WTC11 (cell line): ENCODE results near the gene PSMG4. TPM values are rescaled to one million over a fixed set of nuclear protein-coding genes. Genes with fewer than 3 reads are reported as not detected.

Experiments used
- total RNA-seq: library from RNA; stranded (reverse); gene quantifications from 3 replicates; pipeline ENCODE4 v1.2.3, GENCODE V29; 2021

The PSMG4 gene
- total RNA-seq, 1 experiment from 2014 or later = 38.2 TPM

Other genes with a start within 250 kb of the PSMG4 start
- 8.7 to 11.8 TPM (median 11.3 TPM) in 3 replicates for gene RIPK1, start 190.5 kb upstream of the PSMG4 start, total RNA-seq
- 29.7 to 45.5 TPM (median 43.2 TPM) in 3 replicates for gene BPHL, start 140.2 kb upstream of the PSMG4 start, total RNA-seq
- 357 to 403 TPM (median 394 TPM) in 3 replicates for gene TUBB2A, start 101.4 kb upstream of the PSMG4 start, total RNA-seq
- 591 to 627 TPM (median 616 TPM) in 3 replicates for gene TUBB2B, start 31.3 kb upstream of the PSMG4 start, total RNA-seq
- gene SLC22A23, start 198.1 kb downstream of the PSMG4 start, total RNA-seq = 33.6 to 38.2 TPM (median 33.8 TPM) in 3 replicates